ENCODE results near the gene DCUN1D2.

Gene DCUN1D2

DNA sequence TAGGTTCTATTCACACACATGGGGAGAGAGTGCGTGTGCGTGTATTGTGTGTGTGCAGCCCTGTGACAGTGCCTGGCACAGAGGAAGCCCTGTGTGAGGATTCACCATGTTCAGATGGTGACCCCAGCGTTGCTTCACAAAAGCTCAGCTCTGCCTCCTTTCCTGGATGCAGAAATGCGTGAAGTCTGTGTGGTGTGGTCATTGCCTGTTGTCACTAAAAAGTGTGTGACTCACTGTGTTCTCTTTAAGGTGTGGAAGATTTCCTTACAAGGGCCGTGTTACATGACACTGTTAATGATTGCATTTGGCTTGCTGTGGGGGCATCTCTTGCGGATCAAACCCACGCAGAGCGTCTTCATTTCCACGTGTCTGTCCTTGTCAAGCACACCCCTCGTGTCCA, 19.5 kb upstream of the DCUN1D2 start:
- H3K9ac ChIP-seq (ENCODE audit: low read length) = no peak overlapping the region
- H3K79me1 ChIP-seq (ENCODE audit: low read length) = no peaks in the 10 kb centered on the region
- no peak for DNase-seq
- no peak overlapping the region for H3K4ac ChIP-seq (ENCODE audit: low read depth, low read length)
- no peak overlapping the region for H3K14ac ChIP-seq (ENCODE audit: low read length)
- no peak overlapping the region for H2BK5ac ChIP-seq (ENCODE audit: low read depth, low read length, poor library complexity)
- H2AFZ ChIP-seq (ENCODE audit: insufficient read depth, low read length, poor library complexity) = no peak overlapping the region
- no peak overlapping the region for H2BK12ac ChIP-seq (ENCODE audit: low read length)
- no peak overlapping the region for H4K12ac ChIP-seq (ENCODE audit: low read depth, low read length)
- no peaks in the 10 kb centered on the region for H3K9me3 ChIP-seq (ENCODE audit: insufficient read depth, low read depth, low read length)
- H3K79me2 ChIP-seq (ENCODE audit: control insufficient read depth, insufficient read depth, low read length, poor library complexity) = no peaks in the 10 kb centered on the region
- H4K8ac ChIP-seq (ENCODE audit: low read depth, low read length) = no peak overlapping the region
- H3K36me3 ChIP-seq (ENCODE audit: control insufficient read depth in 1 of 2, insufficient read depth in 2 of 2, low read length in 2 of 2) = peaks cover 49 to 64% of the 10 kb centered on the region in 2 experiments
- no peaks in the 10 kb centered on the region for H3K27me3 ChIP-seq (ENCODE audit: insufficient read depth, low read length)
- H3K4me2 ChIP-seq (ENCODE audit: low read length) = no peak overlapping the region
- H2BK120ac ChIP-seq (ENCODE audit: insufficient read depth, low read length, poor library complexity) = no peak overlapping the region
- peak overlapping the region; percentile 31 for H3K18ac ChIP-seq (ENCODE audit: low read length)
- no peak overlapping the region for H3K23ac ChIP-seq (ENCODE audit: low read length)
- no peak overlapping the region for H4K91ac ChIP-seq (ENCODE audit: low read depth, low read length)
- WGBS (ENCODE audit: extremely low coverage, insufficient coverage, insufficient read length) = no CpG with 5 or more reads among the region's 10 CpGs
- no peak overlapping the region for H3K27ac ChIP-seq (ENCODE audit: low read depth, low read length)
- H3K4me1 ChIP-seq (ENCODE audit: control insufficient read depth in 1 of 2, insufficient read depth in 2 of 2, low read length in 2 of 2) = no peaks in the 10 kb centered on the region
- no peak overlapping the region for H2AK5ac ChIP-seq (ENCODE audit: low read length)
- H3K4me3 ChIP-seq (ENCODE audit: low read depth, low read length) = no peak overlapping the region

DNA sequence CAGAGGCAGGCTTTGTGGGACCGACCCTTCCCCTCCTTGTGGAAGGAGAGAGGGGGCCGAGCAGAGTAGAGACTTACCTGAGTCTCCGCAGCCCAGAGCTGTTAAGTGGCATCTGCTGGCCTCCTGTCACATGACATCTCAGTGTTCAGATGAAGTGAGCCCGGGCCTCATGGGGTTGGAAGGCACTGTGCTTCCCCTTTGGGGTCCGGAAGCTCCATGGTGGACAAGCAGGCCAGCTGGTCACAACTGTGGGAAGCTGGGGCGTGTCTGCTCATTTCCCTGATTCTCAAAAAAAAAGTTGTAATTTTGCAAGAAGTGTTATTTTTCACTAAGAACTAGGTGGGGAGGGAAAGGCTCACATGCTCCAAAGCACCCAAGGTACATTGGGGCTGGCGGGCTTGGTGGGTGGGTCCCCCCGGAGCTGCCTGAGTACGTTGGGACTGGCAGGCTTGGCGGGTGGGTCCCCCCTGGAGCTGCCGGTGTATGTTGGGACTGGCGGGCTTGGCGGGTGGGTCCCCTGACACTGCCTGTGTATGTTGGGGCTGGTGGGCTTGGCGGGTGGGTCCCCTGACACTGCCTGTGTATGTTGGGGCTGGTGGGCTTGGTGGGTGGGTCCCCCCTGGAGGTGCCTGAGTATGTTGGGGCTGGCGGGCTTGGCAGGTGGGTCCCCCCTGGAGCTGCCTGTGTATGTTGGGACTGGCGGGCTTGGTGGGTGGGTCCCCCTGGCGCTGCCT, 18.2 kb upstream of the DCUN1D2 start:
- Histone ChIP-seq H3K79me2 (ENCODE audit: control insufficient read depth, insufficient read depth, low read length, poor library complexity) (no peaks in the 10 kb centered on the region), H3K9ac (ENCODE audit: low read length) (peak overlapping the region; percentile 15), H3K79me1 (ENCODE audit: low read length) (no peaks in the 10 kb centered on the region), H4K91ac (ENCODE audit: low read depth, low read length) (no peak overlapping the region), H3K14ac (ENCODE audit: low read length) (no peak overlapping the region), H3K9me3 (ENCODE audit: insufficient read depth, low read depth, low read length) (no peaks in the 10 kb centered on the region), H2AFZ (ENCODE audit: insufficient read depth, low read length, poor library complexity) (no peak overlapping the region), H2BK5ac (ENCODE audit: low read depth, low read length, poor library complexity) (no peak overlapping the region), H3K4ac (ENCODE audit: low read depth, low read length) (no peak overlapping the region), H3K18ac (ENCODE audit: low read length) (peak overlapping the region; percentile 34), H3K23ac (ENCODE audit: low read length) (no peak overlapping the region), H4K12ac (ENCODE audit: low read depth, low read length) (no peak overlapping the region), H3K27ac (ENCODE audit: low read depth, low read length) (no peak overlapping the region), H2AK5ac (ENCODE audit: low read length) (no peak overlapping the region), H3K4me3 (ENCODE audit: low read depth, low read length) (no peak overlapping the region), H2BK12ac (ENCODE audit: low read length) (no peak overlapping the region), H3K4me1 (ENCODE audit: control insufficient read depth in 1 of 2, insufficient read depth in 2 of 2, low read length in 2 of 2) (no peaks in the 10 kb centered on the region), H3K36me3 (ENCODE audit: control insufficient read depth in 1 of 2, insufficient read depth in 2 of 2, low read length in 2 of 2) (peaks cover 44 to 66% of the 10 kb centered on the region in 2 experiments), H2BK120ac (ENCODE audit: insufficient read depth, low read length, poor library complexity) (no peak overlapping the region), H3K27me3 (ENCODE audit: insufficient read depth, low read length) (no peaks in the 10 kb centered on the region), H4K8ac (ENCODE audit: low read depth, low read length) (no peak overlapping the region), H3K4me2 (ENCODE audit: low read length) (no peak overlapping the region)
- DNase-seq = no peak
- WGBS (ENCODE audit: extremely low coverage, insufficient coverage, insufficient read length) = no CpG with 5 or more reads among the region's 17 CpGs

DNA sequence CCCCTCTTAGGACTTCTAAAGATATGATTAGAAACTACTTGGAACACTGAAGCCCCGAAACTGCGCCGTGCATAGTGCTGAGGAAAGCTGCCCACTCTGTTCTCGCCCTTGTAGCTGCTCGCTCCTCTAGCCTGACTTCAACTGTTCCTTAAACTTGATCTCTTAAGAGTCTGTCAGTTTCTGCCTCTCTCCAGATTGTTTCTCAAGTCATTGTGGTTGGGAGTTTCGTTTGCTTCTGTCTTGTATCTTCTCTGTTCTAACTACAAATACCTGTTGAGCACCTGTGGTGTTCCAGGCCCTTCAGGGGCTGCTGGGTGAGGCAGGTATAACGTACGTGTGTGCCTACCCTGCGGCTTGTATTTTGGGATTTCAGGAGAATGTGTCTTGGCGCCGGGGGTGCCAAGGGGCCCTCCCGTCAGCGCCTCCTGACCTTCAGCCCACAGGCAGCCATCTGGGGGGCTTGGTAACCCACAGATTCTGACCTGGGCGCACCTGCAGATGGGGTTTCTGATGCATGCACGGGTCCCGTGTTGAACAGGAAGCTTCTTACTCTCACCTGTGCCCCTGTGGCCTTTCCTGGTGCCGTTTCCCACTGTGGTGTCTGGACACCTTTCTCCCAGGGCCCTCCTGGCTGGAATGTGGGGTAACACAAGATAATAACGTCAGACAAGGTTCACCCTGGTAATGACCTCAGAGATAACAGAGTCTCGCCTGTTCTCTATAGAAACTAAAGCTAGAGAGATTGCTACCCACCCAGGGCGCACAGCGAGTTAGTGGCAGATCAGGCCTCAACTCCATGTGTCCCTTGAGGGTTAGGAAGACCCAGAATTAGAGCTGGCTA, 17.2 kb upstream of the DCUN1D2 start:
- Histone ChIP-seq H3K18ac (ENCODE audit: low read length) (no peak overlapping the region), H3K79me1 (ENCODE audit: low read length) (no peaks in the 10 kb centered on the region), H3K9ac (ENCODE audit: low read length) (no peak overlapping the region), H3K36me3 (ENCODE audit: control insufficient read depth in 1 of 2, insufficient read depth in 2 of 2, low read length in 2 of 2) (peaks cover 41 to 65% of the 10 kb centered on the region in 2 experiments), H3K79me2 (ENCODE audit: control insufficient read depth, insufficient read depth, low read length, poor library complexity) (no peaks in the 10 kb centered on the region), H3K4ac (ENCODE audit: low read depth, low read length) (no peak overlapping the region), H3K14ac (ENCODE audit: low read length) (no peak overlapping the region), H4K12ac (ENCODE audit: low read depth, low read length) (no peak overlapping the region), H3K27ac (ENCODE audit: low read depth, low read length) (no peak overlapping the region), H2AK5ac (ENCODE audit: low read length) (no peak overlapping the region), H3K9me3 (ENCODE audit: insufficient read depth, low read depth, low read length) (no peaks in the 10 kb centered on the region), H3K23ac (ENCODE audit: low read length) (no peak overlapping the region), H4K8ac (ENCODE audit: low read depth, low read length) (no peak overlapping the region), H3K4me3 (ENCODE audit: low read depth, low read length) (no peak overlapping the region), H4K91ac (ENCODE audit: low read depth, low read length) (no peak overlapping the region), H3K4me1 (ENCODE audit: control insufficient read depth in 1 of 2, insufficient read depth in 2 of 2, low read length in 2 of 2) (no peaks in the 10 kb centered on the region), H2AFZ (ENCODE audit: insufficient read depth, low read length, poor library complexity) (no peak overlapping the region), H3K27me3 (ENCODE audit: insufficient read depth, low read length) (no peaks in the 10 kb centered on the region), H3K4me2 (ENCODE audit: low read length) (no peak overlapping the region), H2BK5ac (ENCODE audit: low read depth, low read length, poor library complexity) (no peak overlapping the region), H2BK12ac (ENCODE audit: low read length) (no peak overlapping the region), H2BK120ac (ENCODE audit: insufficient read depth, low read length, poor library complexity) (no peak overlapping the region)
- no CpG with 5 or more reads among the region's 21 CpGs for WGBS (ENCODE audit: extremely low coverage, insufficient coverage, insufficient read length)
- DNase-seq = no peak

DNA sequence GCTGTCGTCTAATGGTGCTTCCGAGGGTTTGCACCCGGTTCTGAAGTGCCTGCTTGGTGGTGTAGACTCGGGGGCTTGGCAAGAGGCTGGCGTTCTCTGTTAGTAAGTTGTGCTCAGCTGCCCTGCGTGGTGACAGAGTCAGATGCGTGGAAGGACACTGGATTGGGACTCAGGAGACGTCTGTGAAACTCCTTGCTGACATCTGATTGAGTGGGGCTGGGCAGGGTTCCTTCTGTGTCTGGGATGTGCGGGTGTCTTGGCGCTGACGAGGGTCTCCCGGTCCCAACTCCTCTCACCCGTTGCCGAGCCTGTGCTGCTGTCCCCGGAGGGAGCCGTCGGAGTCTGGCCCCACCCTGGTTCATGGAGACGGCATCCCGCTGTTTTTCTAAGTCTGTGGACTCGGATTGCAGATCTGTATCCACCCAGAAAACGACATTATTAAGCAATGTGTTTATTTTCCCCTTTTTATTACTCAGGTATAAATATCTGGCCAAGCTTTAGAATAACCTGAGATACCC, 16.4 kb upstream of the DCUN1D2 start:
- no peak overlapping the region for H3K18ac ChIP-seq (ENCODE audit: low read length)
- H4K12ac ChIP-seq (ENCODE audit: low read depth, low read length) = no peak overlapping the region
- no peak for DNase-seq
- H3K9me3 ChIP-seq (ENCODE audit: insufficient read depth, low read depth, low read length) = peaks cover 3% of the 10 kb centered on the region
- no peaks in the 10 kb centered on the region for H3K4me1 ChIP-seq (ENCODE audit: control insufficient read depth in 1 of 2, insufficient read depth in 2 of 2, low read length in 2 of 2)
- WGBS (ENCODE audit: extremely low coverage, insufficient coverage, insufficient read length) = no CpG with 5 or more reads among the region's 21 CpGs
- H2BK12ac ChIP-seq (ENCODE audit: low read length) = no peak overlapping the region
- H3K14ac ChIP-seq (ENCODE audit: low read length) = no peak overlapping the region
- peaks cover 40 to 70% of the 10 kb centered on the region in 2 experiments for H3K36me3 ChIP-seq (ENCODE audit: control insufficient read depth in 1 of 2, insufficient read depth in 2 of 2, low read length in 2 of 2)
- no peak overlapping the region for H3K9ac ChIP-seq (ENCODE audit: low read length)
- no peak overlapping the region for H3K4me3 ChIP-seq (ENCODE audit: low read depth, low read length)
- no peak overlapping the region for H3K4ac ChIP-seq (ENCODE audit: low read depth, low read length)
- no peak overlapping the region for H3K23ac ChIP-seq (ENCODE audit: low read length)
- H3K27me3 ChIP-seq (ENCODE audit: insufficient read depth, low read length) = no peaks in the 10 kb centered on the region
- no peak overlapping the region for H2AFZ ChIP-seq (ENCODE audit: insufficient read depth, low read length, poor library complexity)
- H4K91ac ChIP-seq (ENCODE audit: low read depth, low read length) = no peak overlapping the region
- no peaks in the 10 kb centered on the region for H3K79me1 ChIP-seq (ENCODE audit: low read length)
- H3K4me2 ChIP-seq (ENCODE audit: low read length) = no peak overlapping the region
- no peak overlapping the region for H2BK5ac ChIP-seq (ENCODE audit: low read depth, low read length, poor library complexity)
- H2AK5ac ChIP-seq (ENCODE audit: low read length) = no peak overlapping the region
- no peaks in the 10 kb centered on the region for H3K79me2 ChIP-seq (ENCODE audit: control insufficient read depth, insufficient read depth, low read length, poor library complexity)
- no peak overlapping the region for H3K27ac ChIP-seq (ENCODE audit: low read depth, low read length)
- no peak overlapping the region for H2BK120ac ChIP-seq (ENCODE audit: insufficient read depth, low read length, poor library complexity)
- no peak overlapping the region for H4K8ac ChIP-seq (ENCODE audit: low read depth, low read length)

Data from trophoblast cell (in vitro differentiated cells and primary cell).